Ovary (tissue), 9 donors: Measurements from ENCODE around the gene MRPS2. TPM values are rescaled to one million over a fixed set of nuclear protein-coding genes. Genes with fewer than 3 reads are reported as not detected.
"Not testable (repeated sequence)": the region's sequence is repeated elsewhere in the genome, so short reads cannot be mapped to it uniquely, and the experiment has no call there.

Source experiments
- DNase-seq, 5 donors: peaks; one replicate each; pipeline ENCODE4 v3.0.0-alpha.2; 2019 to 2020
- H3K27ac ChIP-seq, 2 donors: fragments of 200-600 bp; one replicate each; pipeline versions ENCODE4 v1.5.1 to v1.8.0; 2019 to 2022
- H3K27me3 ChIP-seq: fragments of 200-600 bp; one replicate; pipeline ENCODE4 v1.8.0; 2022
- H3K36me3 ChIP-seq: fragments of 200-600 bp; sonication (generic); one replicate; pipeline ENCODE4 v1.5.1; 2019
- H3K4me1 ChIP-seq: one replicate; pipeline ENCODE4 v1.8.1; 2013; ENCODE audit warnings: mild to moderate bottlenecking, moderate library complexity; ENCODE audit not compliant: insufficient read depth
- H3K4me3 ChIP-seq: fragments of 200-600 bp; sonication (generic); one replicate; pipeline ENCODE4 v1.5.1; 2017
- H3K9me3 ChIP-seq, 2 donors: fragments of 200-600 bp in 1 of 2; sonication (generic) in 1 of 2; one replicate each; pipeline versions ENCODE4 v1.5.1 to v1.8.1; 2013 to 2019; ENCODE audit warnings: mild to moderate bottlenecking in 1 of 2, moderate library complexity in 1 of 2
- CTCF ChIP-seq, 3 donors: fragments of 450-650 bp in 2 of 3; fragments of 200-600 bp in 1 of 3; IDR thresholded peaks; one replicate each; pipeline versions ENCODE4 v1.5.1 to v1.8.0; 2016 to 2022; ENCODE audit warnings: antibody characterized with exemption in 3 of 3, mild to moderate bottlenecking in 1 of 3
- EP300 ChIP-seq: sonication (generic); formaldehyde crosslinking; IDR thresholded peaks from one replicate; pipeline ENCODE4 v1.6.1; 2017; ENCODE audit warnings: antibody characterized with exemption
- POLR2A ChIP-seq: fragments of 450-650 bp; IDR thresholded peaks from one replicate; pipeline ENCODE4 v1.6.1; 2017; ENCODE audit warnings: antibody characterized with exemption, mild to moderate bottlenecking, moderate library complexity
- WGBS, 3 donors: extraction: QIAGEN DNeasy Blood & Tissue Kit in 1 of 3; methylation state at CpG; one replicate each; pipeline versions ENCODE4 v1.1.5 to v1.1.7; 2013 to 2017; 5-methylcytosine and 5-hydroxymethylcytosine counted together
- intact Hi-C, 4 donors: fragments of 100-400 bp; cut with DNase I; formaldehyde crosslinking; loops; one replicate each; pipeline versions ENCODE4 v1.11.0 to v1.15.1; 2022 to 2023
- polyA plus RNA-seq, 2 donors: library from polyadenylated mRNA; stranded (reverse); fragments of 200-250 nt in 1 of 2; fragments of 350-450 nt in 1 of 2; fragmentation: Illumina TruSeq in 1 of 2; extraction: RNeasy Lipid Tissue Mini Kit (QIAGEN cat#74804) in 1 of 2; gene quantifications; one replicate each; pipeline ENCODE4 v1.2.3, GENCODE V29; 2013 to 2014
- total RNA-seq, 7 donors: library from RNA; depleted of rRNA in 2 of 7; stranded (reverse); fragments of >200 nt in 2 of 7; fragmentation: NEBNext Ultra II Directional in 3 of 7; extraction: Animal tissue kit (Norgen Biotek cat#: 25700) in 3 of 7; gene quantifications; one replicate each; pipeline versions ENCODE4 v1.1.0 to v1.2.4, GENCODE V29; 2016 to 2023
- donor health status: DM: no; HTN: no; CAD: no; lungs with moderate emphysema.
- donor health status: DM: no; HTN: no; CAD: no.
- donor health status: Bipolar disorder and iron deficiency.
- donor health status: DM: yes; HTN: yes; CAD: no.
- donor health status: DM: no; HTN: no; CAD: no.
- donor health status: DM: yes; HTN: yes; CAD: no.

MRPS2 gene
- total and polyA plus RNA-seq, 9 donors, result 9.7 to 53.2 (median 30.4) TPM

DNA sequence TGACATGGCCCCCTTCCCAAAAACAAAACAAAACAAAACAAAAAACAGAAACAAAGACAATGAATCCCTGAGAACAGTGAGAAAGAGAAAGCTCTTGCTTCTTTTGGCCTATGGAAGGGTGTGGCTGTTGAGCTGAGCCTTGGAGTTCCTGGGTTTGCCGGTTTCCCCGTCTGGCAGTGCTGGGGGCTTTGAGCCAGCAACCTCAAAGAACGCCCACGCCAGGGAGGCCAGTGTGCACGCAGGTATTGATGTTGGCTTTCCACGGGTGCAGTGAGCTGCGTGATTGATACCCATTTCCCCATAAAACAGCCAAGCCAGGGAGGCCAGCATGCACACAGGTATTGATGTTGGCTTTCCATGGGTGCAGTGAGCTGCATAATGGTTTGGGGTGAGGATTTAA is 12.4 kb downstream of the MRPS2 start:
- TF ChIP-seq POLR2A (no peak), EP300 (no peak), CTCF (IDR thresholded peaks at IDR 0.05) (no peak)
- no peak overlapping the region for H3K27ac ChIP-seq
- no peaks in the 10 kb centered on the region for H3K4me1 ChIP-seq
- no peak overlapping the region for H3K4me3 ChIP-seq
- H3K9me3 ChIP-seq, result no peaks in the 10 kb centered on the region
- no peaks in the 10 kb centered on the region for H3K36me3 ChIP-seq
- DNase-seq, result peak in 1 of 5 donors; percentile 3
- H3K27me3 ChIP-seq, result no peaks in the 10 kb centered on the region
- WGBS, 3 donors, result 43 to 54% (median 46%) methylated on average over 7 of the region's 7 CpGs
- intact Hi-C loops, result no loop called here

DNA sequence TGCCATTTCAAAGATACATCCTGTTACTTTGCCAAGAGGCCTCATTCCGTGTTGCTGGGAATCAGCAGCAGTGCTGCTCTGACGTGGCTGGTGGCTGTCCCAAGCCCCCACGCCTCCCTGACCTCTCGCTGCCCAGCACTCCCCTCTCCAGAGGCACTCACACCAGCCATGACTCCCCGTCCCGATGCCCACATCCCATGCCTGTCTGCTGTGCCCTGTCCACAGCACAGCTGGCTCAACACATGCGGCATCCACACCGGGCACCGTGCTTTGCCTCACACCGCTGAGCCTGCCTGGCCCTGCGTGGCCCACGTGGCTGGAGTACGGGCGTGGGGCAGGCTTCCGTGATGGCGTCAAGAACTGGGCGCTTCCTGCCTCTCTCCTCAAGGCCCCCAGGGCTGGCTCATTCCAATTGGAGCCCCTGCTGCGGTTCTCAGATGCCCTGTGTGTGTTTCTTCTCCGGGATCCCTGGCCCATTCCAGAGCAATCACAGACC is 12.9 kb downstream of the MRPS2 start:
- no peaks in the 10 kb centered on the region for H3K4me1 ChIP-seq
- H3K27me3 ChIP-seq, result no peaks in the 10 kb centered on the region
- 77 to 84% (median 83%) methylated on average over 19 of the region's 19 CpGs for WGBS, 3 donors
- H3K27ac ChIP-seq, result no peak overlapping the region
- no peaks in the 10 kb centered on the region for H3K9me3 ChIP-seq
- H3K36me3 ChIP-seq, result no peaks in the 10 kb centered on the region
- intact Hi-C loops, result no loop called here
- DNase-seq, result peak in 1 of 5 donors; percentile 11
- H3K4me3 ChIP-seq, result no peak overlapping the region
- no peak for TF ChIP-seq EP300
- no peak for TF ChIP-seq POLR2A
- no peak for TF ChIP-seq CTCF (IDR thresholded peaks at IDR 0.05)

DNA sequence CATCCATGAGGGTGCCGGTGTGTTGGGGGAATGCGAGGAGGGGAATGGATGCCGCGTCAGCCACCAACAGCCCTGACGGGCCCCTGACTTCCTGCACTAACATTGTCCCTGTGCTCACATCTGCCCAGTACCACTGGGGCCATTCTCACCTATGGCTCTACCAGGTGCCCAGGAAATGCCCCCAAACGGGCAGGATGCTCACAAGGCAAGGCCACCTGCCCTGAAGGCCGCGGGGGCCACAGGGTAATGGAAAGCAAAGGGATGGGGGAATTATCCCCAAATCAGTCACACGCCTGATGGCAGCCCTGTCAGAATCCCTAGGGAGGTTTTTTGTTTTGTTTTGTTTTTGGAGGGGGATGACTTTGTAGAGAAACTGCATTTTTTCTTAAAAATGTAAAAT is 13.4 kb downstream of the MRPS2 start:
- H3K27me3 ChIP-seq, intact Hi-C loops, H3K27ac ChIP-seq, DNase-seq, H3K4me3 ChIP-seq, H3K36me3 ChIP-seq, H3K9me3 ChIP-seq, H3K4me1 ChIP-seq: not testable (repeated sequence)
- WGBS, 3 donors, result 80 to 90% (median 82%) methylated on average over 6 to 9 of the region's 9 CpGs

- Histone ChIP-seq H3K4me1 (no peaks in the 10 kb centered on the region), H3K36me3 (no peaks in the 10 kb centered on the region), H3K9me3 (no peaks in the 10 kb centered on the region), H3K27me3 (no peaks in the 10 kb centered on the region), H3K27ac (no peak overlapping the region), H3K4me3 (no peak overlapping the region)
- DNase-seq, result peak in 1 of 5 donors; percentile 2
- TF ChIP-seq CTCF (IDR thresholded peaks at IDR 0.05), result no peak
- no peak for TF ChIP-seq POLR2A
- intact Hi-C loops, result no loop called here
- WGBS, 3 donors, result 74 to 82% (median 75%) methylated on average over 17 of the region's 17 CpGs
These were observed 14.0 kb downstream of the MRPS2 start for GRCh38 chr9:135514342-135515082.
